VCaP (cell line): ENCODE data around the gene MANF.

Experiments
- H3K27ac ChIP-seq: fragments of 450-650 bp; 2 replicates; pipeline ENCODE4 v1.5.1; 2017
- CTCF ChIP-seq: fragments of 450-650 bp; conservative IDR thresholded peaks from 2 replicates; pipeline ENCODE4 v1.5.1; 2017; ENCODE audit warnings: mild to moderate bottlenecking, moderate library complexity

The MANF gene

GRCh38 chr3:51397392-51397791 lies 12.3 kb downstream of the MANF start:
- no peak for TF ChIP-seq CTCF
- H3K27ac ChIP-seq, result no peak overlapping the region; the same call in 1 of the 2 replicates

- TF ChIP-seq CTCF, result no peak
- H3K27ac ChIP-seq, result no peak overlapping the region
These were observed 13.7 kb downstream of the MANF start for GRCh38 chr3:51398595-51399310.

- TF ChIP-seq CTCF, result no peak
These were observed 15.1 kb downstream of the MANF start for GRCh38 chr3:51400166-51400565.

GRCh38 chr3:51401735-51402134 lies 16.6 kb downstream of the MANF start:
- TF ChIP-seq CTCF, result no peak

More at GRCh38 chr3:51400166-51400565, 15.1 kb downstream of the MANF start:
- no peak overlapping the region for H3K27ac ChIP-seq

GRCh38 chr3:51403675-51404074 lies 18.6 kb downstream of the MANF start:
- no peak for TF ChIP-seq CTCF
- no peak overlapping the region for H3K27ac ChIP-seq

More at GRCh38 chr3:51401735-51402134, 16.6 kb downstream of the MANF start:
- no peak overlapping the region for H3K27ac ChIP-seq

GRCh38 chr3:51408021-51408420 lies 22.9 kb downstream of the MANF start:
- no peak for TF ChIP-seq CTCF
- no peak overlapping the region for H3K27ac ChIP-seq

- H3K27ac ChIP-seq, result no peak overlapping the region
- TF ChIP-seq CTCF, result no peak
These were observed 23.7 kb downstream of the MANF start for GRCh38 chr3:51408813-51409212.
